Activated CD4-positive, alpha-beta T cell treated with anti-CD3 and anti-CD28 coated beads for 48 hours (primary cell): ENCODE measurements around the gene TCTN1.
"Not testable (repeated sequence)": the region's sequence is repeated elsewhere in the genome, so short reads cannot be mapped to it uniquely, and the experiment has no call there.

Experiments used
- DNase-seq: peaks from one replicate; pipeline ENCODE4 v3.0.0-alpha.2; 2020

Gene TCTN1

DNA sequence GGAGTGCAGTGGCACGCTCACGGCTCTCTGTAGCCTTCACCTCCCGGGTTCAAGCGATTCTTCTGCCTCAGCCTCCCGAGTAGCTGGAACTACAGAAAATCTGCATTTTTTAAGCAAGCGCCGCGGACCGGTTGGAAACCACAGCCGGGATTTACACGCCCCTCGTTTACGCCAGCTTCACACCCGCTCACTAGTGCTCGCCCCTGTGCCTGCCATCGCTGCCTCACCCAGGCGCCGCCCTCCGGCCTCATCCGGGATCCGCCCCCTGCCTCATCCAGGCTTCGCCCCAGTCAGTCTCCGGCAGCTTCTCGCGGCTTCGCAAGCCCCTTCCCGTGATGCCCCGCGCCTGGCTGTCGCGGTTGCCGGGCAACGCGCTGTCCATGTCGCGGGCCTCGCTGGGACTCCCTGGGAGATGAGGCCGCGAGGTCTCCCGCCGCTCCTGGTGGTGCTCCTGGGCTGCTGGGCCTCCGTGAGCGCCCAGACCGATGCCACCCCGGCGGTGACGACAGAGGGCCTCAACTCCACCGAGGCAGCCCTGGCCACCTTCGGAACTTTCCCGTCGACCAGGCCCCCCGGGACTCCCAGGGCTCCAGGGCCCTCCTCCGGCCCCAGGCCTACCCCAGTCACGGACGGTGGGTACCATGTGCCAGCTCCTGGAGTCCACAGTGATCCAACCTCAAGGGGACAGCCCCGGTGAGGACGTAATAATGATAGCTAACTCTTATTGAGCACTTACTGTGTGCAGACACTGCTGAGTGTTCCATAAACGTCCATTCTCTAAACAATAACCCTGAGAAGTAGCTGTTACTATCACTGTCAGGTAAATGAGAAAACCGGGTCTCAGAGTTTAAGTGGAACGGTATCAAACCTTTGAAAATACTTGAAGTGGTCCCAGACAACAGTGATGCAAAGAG, at the start of gene TCTN1:
TSS of gene TCTN1 (plus strand) at position 359 of the 914 bp plus-strand sequence. CDS start at position 413, 54 bp downstream.
- peak; percentile 99 for DNase-seq

DNA sequence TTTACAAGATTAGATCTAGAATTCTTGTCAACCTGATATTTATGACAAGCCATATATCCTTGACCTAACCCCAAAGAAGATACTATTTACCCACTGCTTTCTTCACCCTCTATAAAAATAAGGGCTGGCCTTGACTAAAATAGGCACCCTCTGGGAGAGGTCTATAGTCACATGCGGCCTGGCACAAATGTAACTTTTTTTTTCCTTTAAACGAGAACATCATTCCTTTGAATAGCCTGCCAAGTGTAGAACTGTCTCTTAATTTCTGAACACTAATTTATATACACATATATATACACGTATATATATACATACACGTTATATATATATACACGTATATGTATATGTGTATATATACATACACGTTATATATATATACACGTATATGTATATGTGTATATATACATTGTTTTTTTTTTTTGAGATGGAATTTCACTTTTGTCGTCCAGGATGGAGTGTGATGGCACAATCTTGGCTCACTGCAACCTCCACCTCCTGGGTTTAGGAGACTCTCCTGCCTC, 49.4 kb upstream of the TCTN1 start:
- DNase-seq = no peak

DNA sequence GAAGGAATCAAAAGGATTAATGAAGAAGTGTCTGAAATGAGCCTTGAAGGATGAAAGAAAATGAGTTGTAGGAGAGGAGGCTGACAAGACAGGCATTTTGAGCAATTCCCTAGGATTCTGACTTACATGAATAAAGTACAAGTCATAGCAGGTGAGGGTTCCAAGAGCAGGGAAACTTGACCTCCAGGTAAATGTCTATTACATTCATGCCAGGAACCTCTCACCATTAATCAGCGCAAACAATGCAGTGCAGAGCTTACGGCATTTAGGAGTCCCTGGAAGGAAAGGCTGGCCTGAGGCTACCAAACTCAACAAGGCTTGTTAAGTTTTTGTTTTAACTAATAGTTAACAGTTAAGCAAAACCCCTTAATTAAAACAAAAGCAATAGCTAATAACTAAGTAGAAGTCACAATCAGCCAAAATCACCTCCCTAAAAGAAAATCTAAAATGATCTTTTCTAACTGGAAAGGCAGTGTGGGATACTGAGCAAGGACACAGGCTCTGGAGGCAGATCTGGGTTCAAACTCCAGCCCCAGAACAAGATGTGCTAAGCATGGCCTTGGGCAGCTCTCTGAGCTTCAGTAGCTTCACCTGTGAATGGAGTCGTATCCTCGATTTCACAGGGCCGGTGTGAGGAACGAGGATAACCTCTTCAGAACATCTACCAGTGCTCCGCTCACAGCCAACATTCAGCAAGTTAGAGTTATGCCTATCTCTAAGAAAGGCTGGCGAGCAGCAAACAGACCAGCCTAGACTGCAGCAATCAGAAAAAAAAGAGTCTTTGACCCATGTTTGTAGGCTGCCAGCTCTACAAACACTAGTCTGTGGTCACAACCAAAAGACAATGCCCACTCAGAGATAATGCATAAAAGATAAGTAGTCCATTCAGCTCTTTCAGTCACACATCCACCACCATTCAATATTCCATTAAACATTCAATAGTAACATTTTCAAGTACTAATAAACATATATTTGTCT, 47.7 kb upstream of the TCTN1 start:
- DNase-seq = no peak

DNA sequence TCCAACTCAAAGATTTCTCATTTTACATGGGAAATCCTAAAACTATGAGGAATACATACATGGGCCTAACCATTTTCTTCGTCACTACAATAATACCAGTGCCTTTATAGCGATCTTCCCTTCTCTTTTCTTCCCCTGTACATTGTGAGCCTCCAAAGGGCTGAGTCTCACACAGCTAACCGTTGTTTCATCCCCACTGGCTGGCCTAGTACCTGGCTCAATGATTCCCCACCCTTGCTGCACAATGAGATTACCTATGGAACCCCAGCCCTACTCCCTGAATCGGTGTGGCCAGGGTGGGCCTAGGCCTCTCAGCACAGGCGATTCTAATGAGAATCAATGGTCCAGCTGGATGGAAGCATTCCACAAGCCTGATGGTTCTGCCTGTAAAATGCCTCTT, 46.9 kb upstream of the TCTN1 start:
- no peak for DNase-seq

DNA sequence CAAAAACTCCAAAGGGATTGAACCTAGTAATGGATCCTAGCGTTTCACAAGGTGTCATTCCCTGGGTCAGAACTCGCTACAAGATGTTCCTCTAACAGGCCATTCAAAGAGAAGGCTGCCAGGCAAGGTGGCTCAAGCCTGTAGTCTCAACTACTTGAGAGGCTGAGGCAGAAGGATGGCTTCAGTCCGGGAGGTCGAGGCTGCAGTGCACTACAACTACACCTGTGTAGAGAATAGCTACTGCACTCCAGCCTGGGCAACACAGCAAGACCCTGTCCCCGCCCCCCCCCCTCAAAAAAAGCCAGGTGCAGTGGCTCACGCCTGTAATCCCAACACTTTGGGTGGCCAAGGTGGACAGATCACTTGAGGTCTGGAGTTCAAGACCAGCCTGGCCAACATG, 45.2 kb upstream of the TCTN1 start:
- no peak for DNase-seq

DNA sequence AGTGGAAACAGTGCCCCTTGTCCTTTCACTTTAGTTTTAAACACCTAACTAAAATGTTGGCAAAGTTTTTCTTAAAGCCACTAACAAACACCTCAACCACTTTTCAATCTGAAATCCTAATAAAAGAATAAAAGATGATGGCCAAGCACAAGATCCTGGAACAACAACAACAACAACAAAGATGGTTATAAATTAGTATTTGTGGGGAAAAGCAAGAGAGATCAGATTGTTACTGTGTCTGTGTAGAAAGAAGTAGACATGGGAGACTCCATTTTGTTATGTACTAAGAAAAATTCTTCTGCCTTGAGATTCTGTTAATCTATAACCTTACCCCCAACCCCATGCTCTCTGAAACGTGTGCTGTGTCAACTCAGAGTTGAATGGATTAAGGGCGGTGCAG, 44.1 kb upstream of the TCTN1 start:
- DNase-seq = not testable (repeated sequence)

GRCh38 chr12:110570798-110571197, 43.1 kb upstream of the TCTN1 start:
- not testable (repeated sequence) for DNase-seq

GRCh38 chr12:110574044-110574443, 39.9 kb upstream of the TCTN1 start:
- DNase-seq = no peak

GRCh38 chr12:110574717-110575230, 39.2 kb upstream of the TCTN1 start:
- DNase-seq = not testable (repeated sequence)

- no peak for DNase-seq
Measured at GRCh38 chr12:110575326-110575725, 38.6 kb upstream of the TCTN1 start.

DNA sequence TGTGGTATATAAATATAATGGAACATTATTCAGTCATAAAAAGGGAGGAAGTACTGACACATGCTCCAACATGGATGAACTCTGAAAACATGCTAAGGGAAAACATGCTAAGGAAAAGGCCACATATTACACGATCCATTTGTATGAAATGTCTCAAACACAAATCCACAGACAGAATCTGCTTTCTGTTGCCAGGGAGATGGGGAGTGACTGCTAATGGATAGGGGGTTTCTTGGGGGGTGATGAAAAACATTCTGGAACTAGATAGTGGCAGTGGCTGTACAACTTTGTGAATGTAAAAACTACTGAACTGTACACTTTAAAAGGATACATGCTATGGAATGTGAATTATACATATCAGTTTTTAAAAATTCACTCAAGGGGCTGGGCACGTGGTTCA, 37.4 kb upstream of the TCTN1 start:
- no peak for DNase-seq

DNA sequence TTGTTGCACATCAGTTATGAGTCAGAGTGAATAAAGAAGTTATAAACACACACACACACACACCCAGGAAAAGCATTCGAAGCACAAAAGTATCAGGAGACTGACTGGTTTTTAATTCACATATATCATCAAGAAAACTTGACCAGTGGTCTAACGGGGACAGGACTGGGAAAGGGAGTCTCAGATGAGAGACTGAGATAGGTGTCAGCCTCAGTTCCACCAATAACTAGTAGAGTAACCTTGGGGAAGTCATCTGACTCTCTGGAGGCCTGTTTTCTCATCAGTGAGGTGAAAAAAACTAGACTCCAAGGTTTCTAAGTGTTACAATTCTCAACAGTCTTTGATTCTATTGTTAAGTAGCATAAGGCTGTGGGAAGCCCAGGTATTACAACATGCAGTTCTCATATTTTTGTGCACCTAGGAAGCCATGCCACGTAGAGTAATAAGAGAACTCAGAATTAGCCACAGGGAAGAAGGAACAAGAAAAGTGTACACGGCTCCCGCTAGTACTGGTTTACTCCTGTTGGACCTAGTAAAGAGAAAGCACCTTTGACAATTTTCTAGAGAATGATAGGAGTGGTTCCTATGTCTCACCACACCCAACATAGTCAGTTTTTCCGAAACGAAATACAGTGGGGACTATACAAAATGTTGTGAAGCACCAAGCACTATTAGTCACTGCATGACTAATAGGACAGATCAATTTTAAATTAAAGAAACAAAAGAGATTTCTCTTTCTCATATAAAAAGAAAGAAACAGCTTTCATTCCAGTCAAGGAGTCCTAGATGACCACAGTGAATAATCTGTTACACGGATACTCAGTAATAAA, 35.9 kb upstream of the TCTN1 start:
- peak; percentile 56 for DNase-seq

- peak; percentile 61 for DNase-seq
Measured at GRCh38 chr12:110578694-110579534, 35.0 kb upstream of the TCTN1 start.

- peak; percentile 27 for DNase-seq
Measured at GRCh38 chr12:110579535-110580253, 34.2 kb upstream of the TCTN1 start.

- DNase-seq = no peak
Measured at GRCh38 chr12:110581931-110582275, 32.0 kb upstream of the TCTN1 start.

DNA sequence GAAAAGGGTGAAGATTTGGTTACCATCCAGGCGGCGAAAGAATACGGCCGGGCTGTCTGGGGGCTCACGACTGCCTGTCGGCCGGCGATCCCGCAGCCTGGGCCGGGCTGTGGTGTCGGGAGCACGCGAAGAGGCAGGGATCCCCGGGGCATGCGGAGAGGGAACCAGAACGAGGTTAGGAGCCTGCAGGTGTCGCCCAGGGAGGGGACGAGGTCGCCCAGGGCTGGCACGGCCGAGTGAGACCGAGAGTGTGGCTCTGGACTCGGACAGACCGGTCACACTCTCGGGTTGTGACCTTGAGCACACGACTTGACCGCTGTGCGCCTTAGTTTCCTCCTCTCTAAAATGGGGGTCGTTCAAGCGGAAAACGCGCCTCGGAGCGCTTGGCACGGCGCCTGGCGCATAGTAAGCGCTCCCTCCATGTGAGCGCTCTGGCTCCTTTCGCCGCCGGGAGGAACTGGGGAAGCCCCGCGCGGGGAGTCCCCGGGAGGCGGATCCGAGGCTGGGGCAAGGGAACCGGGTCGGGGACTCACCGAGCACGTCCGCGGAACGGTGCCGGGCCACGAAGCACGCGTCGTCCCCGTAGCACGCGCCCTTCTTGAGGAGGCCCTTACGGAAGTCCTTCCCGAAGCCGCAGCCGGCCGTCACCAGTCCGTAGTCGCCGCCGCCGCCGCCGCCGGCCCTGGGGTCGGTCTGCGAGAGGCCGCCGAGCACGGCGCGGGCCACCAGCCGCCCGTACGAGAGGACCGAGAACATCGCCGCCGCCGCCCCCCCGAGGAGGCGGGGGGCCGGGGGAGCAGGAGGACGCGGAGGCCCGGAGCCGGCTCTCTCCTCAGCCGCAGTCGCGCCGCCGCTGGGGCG, 31.4 kb upstream of the TCTN1 start:
- peak; percentile 81 for DNase-seq

DNA sequence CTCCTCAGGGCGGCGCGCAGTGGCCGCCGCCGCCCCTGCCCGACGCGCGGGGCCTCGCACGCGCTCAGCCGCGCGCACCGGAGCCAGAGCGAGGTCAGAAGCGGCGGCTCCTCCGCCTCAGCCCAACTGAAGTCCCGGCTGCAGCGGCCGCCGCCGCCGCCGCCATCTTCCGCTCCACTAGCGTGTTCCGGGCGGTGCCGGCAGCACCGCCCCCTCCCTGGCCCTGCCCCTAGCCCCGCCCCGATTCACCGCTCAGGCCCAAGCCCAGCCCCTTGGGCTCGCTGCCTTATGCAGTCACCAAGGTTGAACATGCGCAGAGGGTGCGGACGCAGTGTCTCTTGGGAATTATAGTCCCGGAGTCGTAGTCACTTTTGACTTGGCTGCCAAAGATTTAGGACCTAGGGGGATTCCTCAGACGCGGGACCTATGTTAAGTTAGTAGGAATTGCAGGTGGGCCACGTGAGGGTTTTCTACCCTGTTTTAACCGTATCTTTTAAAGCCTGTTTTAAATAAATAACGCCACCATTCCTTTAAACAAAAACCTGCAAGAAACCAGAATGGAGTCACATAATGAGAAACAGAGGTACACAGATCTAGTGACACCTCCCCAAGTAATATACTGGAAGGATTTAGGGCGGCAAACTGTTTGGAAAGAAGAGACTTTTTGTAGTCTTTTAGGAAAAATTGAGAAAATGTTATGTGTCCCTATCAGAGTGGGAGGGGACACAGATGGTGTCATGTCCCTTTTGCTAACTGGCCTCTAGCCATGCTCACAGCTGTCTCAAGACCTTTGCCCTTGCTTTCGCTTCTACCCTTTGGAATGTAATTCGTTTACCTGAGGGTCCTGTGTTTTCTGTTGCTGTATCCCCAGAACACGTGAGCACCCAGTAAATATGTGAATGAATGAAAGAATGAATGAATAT, 30.5 kb upstream of the TCTN1 start, which contains the start of gene PPTC7:
TSS of gene PPTC7 (minus strand) at position 182 of the 923 bp plus-strand sequence. CDS start 287 bp downstream, outside the sequence.
- DNase-seq = peak; percentile 98

GRCh38 chr12:110585231-110585799, 28.6 kb upstream of the TCTN1 start:
- DNase-seq = peak; percentile 64
